Neuronal stem cell (in vitro differentiated cells): ENCODE measurements around the gene CCNQ.

Source experiments
- DNase-seq: peaks from one replicate; pipeline ENCODE4 v3.0.0-alpha.2; 2013; ENCODE audit warnings: low spot score
- H2AFZ ChIP-seq: one replicate; pipeline ENCODE4 v1.6.1; 2013; ENCODE audit warnings: mild to moderate bottlenecking, low read length, inconsistent platforms
- H2AK5ac ChIP-seq: 2 replicates; pipeline ENCODE4 v1.6.1; 2013; ENCODE audit warnings: low read depth, mild to moderate bottlenecking, inconsistent platforms, low read length, moderate library complexity, mixed read lengths
- H2BK120ac ChIP-seq: 2 replicates; pipeline ENCODE4 v1.6.1; 2013; ENCODE audit warnings: low read depth, mild to moderate bottlenecking, inconsistent platforms, low read length, moderate library complexity, mixed read lengths
- H2BK12ac ChIP-seq: one replicate; pipeline ENCODE4 v1.6.1; 2013; ENCODE audit warnings: low read length, inconsistent platforms
- H2BK15ac ChIP-seq: 2 replicates; pipeline ENCODE4 v1.6.1; 2013; ENCODE audit warnings: mild to moderate bottlenecking, low read length, inconsistent platforms, mixed read lengths
- H2BK5ac ChIP-seq: one replicate; pipeline ENCODE4 v1.6.1; 2013; ENCODE audit warnings: inconsistent platforms, mild to moderate bottlenecking, low read length, moderate library complexity
- H3K14ac ChIP-seq: one replicate; pipeline ENCODE4 v1.6.1; 2013; ENCODE audit warnings: low read length, inconsistent platforms
- H3K18ac ChIP-seq: 2 replicates; pipeline ENCODE4 v1.6.1; 2013; ENCODE audit warnings: low read length, inconsistent platforms
- H3K23ac ChIP-seq: 2 replicates; pipeline ENCODE4 v1.6.1; 2013; ENCODE audit warnings: low read depth, mild to moderate bottlenecking, mixed read lengths, low read length, inconsistent platforms; ENCODE audit not compliant: poor library complexity
- H3K27ac ChIP-seq: replicated peaks from 3 replicates; pipeline ENCODE4 v1.5.1; 2013; ENCODE audit warnings: low read length, inconsistent platforms
- H3K27me3 ChIP-seq, 3 experiments: 2 replicates each; pipeline ENCODE4 v1.6.1; 2013; ENCODE audit warnings: low read length in 3 of 3, mild to moderate bottlenecking in 2 of 3, inconsistent platforms in 1 of 3, low read depth in 1 of 3, mixed read lengths in 1 of 3, moderate library complexity in 1 of 3; ENCODE audit not compliant: control insufficient read depth in 3 of 3, insufficient read depth in 3 of 3
- H3K36me3 ChIP-seq, 2 donors: replicated peaks in 1 of 2; 2 replicates each; pipeline ENCODE4 v1.6.1; 2013; ENCODE audit warnings: low read length in 2 of 2; ENCODE audit not compliant: control insufficient read depth in 2 of 2, insufficient read depth in 2 of 2
- H3K4ac ChIP-seq: 2 replicates; pipeline ENCODE4 v1.6.1; 2013; ENCODE audit warnings: inconsistent platforms, mild to moderate bottlenecking, low read length, moderate library complexity
- H3K4me1 ChIP-seq, 2 donors: 1 replicate in 1 of 2; 2 replicates in 1 of 2; pipeline ENCODE4 v1.6.1; 2013; ENCODE audit warnings: low read length in 2 of 2, low read depth in 1 of 2; ENCODE audit not compliant: control insufficient read depth in 2 of 2, insufficient read depth in 1 of 2
- H3K4me2 ChIP-seq: one replicate; pipeline ENCODE4 v1.6.1; 2013; ENCODE audit warnings: mild to moderate bottlenecking, low read length, inconsistent platforms; ENCODE audit not compliant: insufficient read depth, poor library complexity, severe bottlenecking
- H3K4me3 ChIP-seq, 2 donors: 2 replicates each; pipeline ENCODE4 v1.5.1; 2013; ENCODE audit warnings: low read length in 2 of 2, mild to moderate bottlenecking in 2 of 2, inconsistent platforms in 1 of 2, moderate library complexity in 1 of 2
- H3K79me1 ChIP-seq: one replicate; pipeline ENCODE4 v1.6.1; 2013; ENCODE audit warnings: low read depth, mild to moderate bottlenecking, inconsistent platforms, low read length, moderate library complexity
- H3K9ac ChIP-seq: one replicate; pipeline ENCODE4 v1.6.1; 2013; ENCODE audit warnings: mild to moderate bottlenecking, low read depth, low read length, inconsistent platforms; ENCODE audit not compliant: poor library complexity
- H3K9me3 ChIP-seq, 2 donors: replicated peaks in 1 of 2; 2 replicates each; pipeline versions ENCODE3 to v1.6.1; 2013; ENCODE audit warnings: low read length in 2 of 2, mild to moderate bottlenecking in 2 of 2, inconsistent platforms in 1 of 2, low read depth in 1 of 2, mixed read lengths in 1 of 2, moderate library complexity in 1 of 2; ENCODE audit not compliant: control insufficient read depth in 2 of 2, insufficient read depth in 1 of 2
- H4K8ac ChIP-seq: one replicate; pipeline ENCODE4 v1.6.1; 2013; ENCODE audit warnings: low read depth, mild to moderate bottlenecking, inconsistent platforms, low read length, moderate library complexity
- H4K91ac ChIP-seq: one replicate; pipeline ENCODE4 v1.6.1; 2013; ENCODE audit warnings: low read length, low read depth, mild to moderate bottlenecking, inconsistent platforms; ENCODE audit not compliant: poor library complexity
- WGBS, 2 donors: extraction: QIAGEN DNeasy Blood & Tissue Kit; methylation state at CpG; one replicate each; pipeline ENCODE4 v1.1.7; 2013; ENCODE audit warnings: missing lambda C conversion rate in 2 of 2, mixed read lengths in 1 of 2; ENCODE audit not compliant: insufficient read length in 2 of 2, insufficient replicate concordance in 1 of 2; ENCODE audit errors: extremely low coverage in 2 of 2; 5-methylcytosine and 5-hydroxymethylcytosine counted together

CCNQ gene

DNA sequence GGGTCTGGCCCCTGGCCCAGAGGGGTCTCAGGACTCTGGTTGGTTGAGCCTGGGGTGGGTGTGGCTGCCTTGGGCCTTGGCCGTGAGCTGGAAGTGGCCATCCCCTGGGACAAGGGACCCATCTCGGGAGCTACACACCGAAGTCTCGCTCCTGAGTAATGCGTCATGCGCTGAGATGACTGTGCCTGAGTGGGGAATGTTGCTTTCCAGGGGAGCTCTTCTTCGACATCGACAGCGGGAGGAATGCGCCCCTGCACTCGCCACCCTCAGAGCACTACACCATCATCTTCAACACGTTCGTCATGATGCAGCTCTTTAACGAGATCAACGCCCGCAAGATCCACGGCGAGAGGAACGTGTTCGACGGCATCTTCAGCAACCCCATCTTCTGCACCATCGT, 38.5 kb downstream of the CCNQ start:
- Histone ChIP-seq H4K8ac (no peak overlapping the region), H3K4ac (no peak overlapping the region)

DNA sequence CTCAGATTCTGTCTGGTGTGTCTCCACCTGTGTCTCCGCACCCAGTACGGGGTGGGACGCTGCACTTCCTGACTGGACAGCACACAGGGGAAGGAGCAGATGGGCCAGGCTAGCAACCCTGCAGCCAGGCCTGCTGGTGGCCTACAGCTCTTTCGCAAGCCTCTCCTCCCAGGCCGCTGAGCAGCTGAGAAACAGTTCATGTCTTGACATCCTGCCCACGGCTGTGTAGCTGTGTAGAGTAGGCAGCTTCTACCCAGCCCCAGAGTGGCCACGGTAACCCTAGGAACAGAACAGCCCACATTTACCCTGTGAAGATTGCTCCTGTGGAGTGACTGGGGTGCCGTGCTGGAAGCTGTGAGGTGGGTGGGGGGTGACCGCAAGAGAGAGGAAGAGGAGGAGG, 38.9 kb downstream of the CCNQ start:
- no peak overlapping the region for H2BK120ac ChIP-seq
- H3K27me3 ChIP-seq: peaks cover 0 to 68% (median 0%) of the 10 kb centered on the region in 3 experiments
- no peak overlapping the region for H4K8ac ChIP-seq
- no peak overlapping the region for H2AFZ ChIP-seq
- H2BK5ac ChIP-seq: no peak overlapping the region
- H3K4ac ChIP-seq: no peak overlapping the region
- no peaks in the 10 kb centered on the region for H3K36me3 ChIP-seq
- no peaks in the 10 kb centered on the region for H3K9me3 ChIP-seq
- H3K4me1 ChIP-seq: peaks cover 0 to 2% of the 10 kb centered on the region in 2 donors
- H3K9ac ChIP-seq: no peak overlapping the region
- no peak overlapping the region for H3K18ac ChIP-seq
- no CpG with 5 or more reads among the region's 9 CpGs for WGBS, 2 donors
- no peak overlapping the region for H2BK15ac ChIP-seq
- H3K14ac ChIP-seq: no peak overlapping the region
- H4K91ac ChIP-seq: no peak overlapping the region
- no peak overlapping the region for H3K4me3 ChIP-seq
- H3K4me2 ChIP-seq: no peak overlapping the region
- H3K23ac ChIP-seq: no peak overlapping the region
- H2BK12ac ChIP-seq: no peak overlapping the region
- no peak overlapping the region for H2AK5ac ChIP-seq
- H3K79me1 ChIP-seq: no peaks in the 10 kb centered on the region
- no peak overlapping the region for H3K27ac ChIP-seq
- no peak for DNase-seq

More for the DNA sequence above, 38.5 kb downstream of the CCNQ start:
- Histone ChIP-seq H3K27me3 (peaks cover 0 to 69% (median 0%) of the 10 kb centered on the region in 3 experiments), H3K36me3 (no peaks in the 10 kb centered on the region), H3K9me3 (no peaks in the 10 kb centered on the region), H4K91ac (no peak overlapping the region), H3K4me1 (no peaks in the 10 kb centered on the region), H2BK5ac (no peak overlapping the region), H2AK5ac (no peak overlapping the region), H3K4me3 (no peak overlapping the region), H3K79me1 (no peaks in the 10 kb centered on the region), H3K27ac (no peak overlapping the region), H3K4me2 (no peak overlapping the region), H2BK12ac (no peak overlapping the region), H3K9ac (no peak overlapping the region), H2AFZ (no peak overlapping the region), H3K18ac (no peak overlapping the region), H3K14ac (no peak overlapping the region), H2BK15ac (no peak overlapping the region), H2BK120ac (no peak overlapping the region), H3K23ac (no peak overlapping the region)
- DNase-seq: no peak
- no CpG with 5 or more reads among the region's 22 CpGs for WGBS, 2 donors

DNA sequence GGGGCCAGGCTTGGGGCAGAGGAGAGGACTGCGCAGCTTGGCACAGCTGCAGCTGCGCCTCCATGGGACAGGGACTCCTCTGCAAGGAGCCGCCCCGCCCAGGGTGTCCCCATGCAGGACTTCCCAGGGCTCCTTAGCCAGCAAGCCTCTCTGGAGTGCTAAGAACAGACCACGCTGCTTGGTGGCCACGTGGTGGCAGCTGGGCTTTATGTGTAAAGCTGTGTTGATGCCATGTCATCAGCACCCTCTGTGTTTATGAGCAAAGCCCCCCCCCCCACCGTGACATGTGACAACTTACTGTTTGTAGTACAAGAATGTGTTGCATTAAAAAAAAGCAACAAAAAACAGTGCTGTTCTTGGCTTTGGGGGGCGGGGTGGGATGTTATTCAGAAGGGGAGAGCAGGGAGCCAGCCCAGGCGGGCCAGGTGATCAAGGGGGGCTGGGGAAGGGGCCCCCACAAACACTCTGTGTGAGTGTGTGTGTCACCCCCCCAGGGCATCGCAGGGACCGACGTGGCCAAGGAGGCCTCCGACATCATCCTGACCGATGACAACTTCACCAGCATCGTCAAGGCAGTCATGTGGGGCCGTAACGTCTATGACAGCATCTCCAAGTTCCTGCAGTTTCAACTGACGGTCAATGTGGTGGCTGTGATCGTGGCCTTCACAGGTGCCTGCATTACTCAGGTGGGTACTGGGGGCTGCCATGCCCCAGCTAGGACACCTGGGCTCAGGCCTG, 41.2 kb downstream of the CCNQ start:
- Histone ChIP-seq H2BK5ac (no peak overlapping the region), H3K27me3 (peaks cover 0 to 69% (median 0%) of the 10 kb centered on the region in 3 experiments), H3K36me3 (no peaks in the 10 kb centered on the region), H3K4ac (no peak overlapping the region), H3K9me3 (no peaks in the 10 kb centered on the region), H2AK5ac (no peak overlapping the region), H2BK120ac (no peak overlapping the region), H3K27ac (no peak overlapping the region), H4K8ac (no peak overlapping the region), H3K18ac (no peak overlapping the region), H2BK12ac (no peak overlapping the region), H4K91ac (no peak overlapping the region), H2AFZ (no peak overlapping the region), H3K4me1 (peaks cover 0 to 4% of the 10 kb centered on the region in 2 donors), H3K4me2 (no peak overlapping the region), H3K14ac (peak overlapping the region; percentile 21), H3K4me3 (no peak overlapping the region), H3K79me1 (no peaks in the 10 kb centered on the region), H3K9ac (no peak overlapping the region), H3K23ac (no peak overlapping the region), H2BK15ac (no peak overlapping the region)
- no CpG with 5 or more reads among the region's 19 CpGs for WGBS, 2 donors
- DNase-seq: no peak

DNA sequence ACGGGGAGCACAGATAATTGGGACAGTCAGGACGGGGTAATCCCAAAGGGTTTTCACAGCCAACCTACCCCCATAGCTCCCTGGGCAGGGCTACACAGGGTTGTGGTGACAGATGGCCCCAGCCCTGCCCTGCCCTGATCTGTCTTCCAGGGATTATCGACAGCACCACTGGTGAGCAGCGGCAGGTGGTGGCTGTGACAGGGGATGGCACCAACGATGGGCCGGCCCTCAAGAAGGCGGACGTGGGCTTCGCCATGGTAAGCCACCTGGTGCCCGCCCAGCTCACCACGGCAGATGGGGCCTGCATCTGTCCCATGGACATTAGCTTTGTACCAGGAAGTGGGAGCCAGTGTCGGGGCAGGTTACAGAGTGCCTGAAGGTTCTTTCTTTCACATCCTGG, 42.2 kb downstream of the CCNQ start:
- H3K9me3 ChIP-seq: no peaks in the 10 kb centered on the region
- H2AFZ ChIP-seq: no peak overlapping the region
- no peak overlapping the region for H4K8ac ChIP-seq

More for the DNA sequence above, 42.2 kb downstream of the CCNQ start:
- no peak overlapping the region for H3K4me2 ChIP-seq
- no peaks in the 10 kb centered on the region for H3K36me3 ChIP-seq
- no peak overlapping the region for H3K4me3 ChIP-seq
- no peak overlapping the region for H3K23ac ChIP-seq
- no CpG with 5 or more reads among the region's 12 CpGs for WGBS, 2 donors
- peaks cover 0 to 4% of the 10 kb centered on the region in 2 donors for H3K4me1 ChIP-seq
- H2BK120ac ChIP-seq: no peak overlapping the region
- no peak overlapping the region for H3K27ac ChIP-seq
- no peak overlapping the region for H4K91ac ChIP-seq
- no peaks in the 10 kb centered on the region for H3K79me1 ChIP-seq
- H2BK5ac ChIP-seq: no peak overlapping the region
- H2BK12ac ChIP-seq: no peak overlapping the region
- no peak overlapping the region for H3K18ac ChIP-seq
- H3K14ac ChIP-seq: no peak overlapping the region
- H3K27me3 ChIP-seq: peaks cover 0 to 64% (median 0%) of the 10 kb centered on the region in 3 experiments
- no peak overlapping the region for H2AK5ac ChIP-seq
- no peak overlapping the region for H2BK15ac ChIP-seq
- no peak for DNase-seq
- no peak overlapping the region for H3K9ac ChIP-seq
- no peak overlapping the region for H3K4ac ChIP-seq
